GM10266 (cell line): Measurements from ENCODE around the gene COIL.
"Not testable (repeated sequence)": the region's sequence is repeated elsewhere in the genome, so short reads cannot be mapped to it uniquely, and the experiment has no call there.

Experiments
- DNase-seq: peaks from one replicate; pipeline ENCODE4 v3.0.0; 2012; ENCODE audit errors: extremely low spot score
- CTCF ChIP-seq: IDR thresholded peaks from 2 replicates; pipeline ENCODE4 v1.5.1; 2012; ENCODE audit warnings: mild to moderate bottlenecking, low read depth; ENCODE audit not compliant: control insufficient read depth, insufficient read depth; ENCODE audit errors: missing control alignments

Gene COIL

GRCh38 chr17:56987283-56987834 lies 26.5 kb upstream of the COIL start:
- DNase-seq, result no peak
- TF ChIP-seq CTCF, result no peak

- no peak for DNase-seq
- TF ChIP-seq CTCF, result no peak
Measured at GRCh38 chr17:56985371-56986162, 24.7 kb upstream of the COIL start.

- DNase-seq, result no peak
- no peak for TF ChIP-seq CTCF
Measured at GRCh38 chr17:56983366-56983765, 22.5 kb upstream of the COIL start.

GRCh38 chr17:56982312-56982711 lies 21.5 kb upstream of the COIL start:
- DNase-seq, result no peak
- no peak for TF ChIP-seq CTCF

- not testable (repeated sequence) for DNase-seq
Measured at GRCh38 chr17:56980526-56980925, 19.7 kb upstream of the COIL start.

- TF ChIP-seq CTCF, result no peak
- DNase-seq, result peak; percentile 58
Measured at GRCh38 chr17:56979091-56979480, 18.2 kb upstream of the COIL start.

- peak; percentile 78 for DNase-seq
- no peak for TF ChIP-seq CTCF
Measured at GRCh38 chr17:56978441-56979090, 17.7 kb upstream of the COIL start.
